ENCODE measurements around the gene SGIP1.

GRCh38 chr1:66585002-66585401 is 51.0 kb downstream of the SGIP1 start:
- no peak for TF ChIP-seq POLR2AphosphoS5 (IDR thresholded peaks at IDR 0.05; ENCODE audit: insufficient read depth, low read depth, low read length)
- no peak for TF ChIP-seq CTCF (IDR thresholded peaks at IDR 0.05; ENCODE audit: extremely low read depth in 1 of 2, insufficient read depth in 1 of 2, low read depth in 1 of 2, low read length in 2 of 2)
- TF ChIP-seq POLR2A (IDR thresholded peaks at IDR 0.05; ENCODE audit: low read depth, low read length) = no peak
- TF ChIP-seq JUN (IDR thresholded peaks at IDR 0.05; ENCODE audit: borderline replicate concordance, insufficient read depth, insufficient read length, low read depth) = no peak
- TF ChIP-seq MAX (IDR thresholded peaks at IDR 0.05; ENCODE audit: insufficient read depth, insufficient read length) = no peak
- TF ChIP-seq MYC (IDR thresholded peaks at IDR 0.05; ENCODE audit: low read depth, low read length) = no peak
- TF ChIP-seq EZH2 (IDR thresholded peaks at IDR 0.05; ENCODE audit: borderline replicate concordance, low read depth, low read length, severe bottlenecking) = no peak
